ENCODE measurements around the gene ZNF750. TPM values are rescaled to one million over a fixed set of nuclear protein-coding genes. Genes with fewer than 3 reads are reported as not detected.
A peak's percentile ranks its signal among the peaks of the same experiment; 100 is the strongest.

The ZNF750 gene
- total and polyA plus RNA-seq, 10 of the 15 experiments (the other 5 are each of a cell fraction or from before 2014, with no cell fraction given): 0.06 TPM; not detected in 9

DNA sequence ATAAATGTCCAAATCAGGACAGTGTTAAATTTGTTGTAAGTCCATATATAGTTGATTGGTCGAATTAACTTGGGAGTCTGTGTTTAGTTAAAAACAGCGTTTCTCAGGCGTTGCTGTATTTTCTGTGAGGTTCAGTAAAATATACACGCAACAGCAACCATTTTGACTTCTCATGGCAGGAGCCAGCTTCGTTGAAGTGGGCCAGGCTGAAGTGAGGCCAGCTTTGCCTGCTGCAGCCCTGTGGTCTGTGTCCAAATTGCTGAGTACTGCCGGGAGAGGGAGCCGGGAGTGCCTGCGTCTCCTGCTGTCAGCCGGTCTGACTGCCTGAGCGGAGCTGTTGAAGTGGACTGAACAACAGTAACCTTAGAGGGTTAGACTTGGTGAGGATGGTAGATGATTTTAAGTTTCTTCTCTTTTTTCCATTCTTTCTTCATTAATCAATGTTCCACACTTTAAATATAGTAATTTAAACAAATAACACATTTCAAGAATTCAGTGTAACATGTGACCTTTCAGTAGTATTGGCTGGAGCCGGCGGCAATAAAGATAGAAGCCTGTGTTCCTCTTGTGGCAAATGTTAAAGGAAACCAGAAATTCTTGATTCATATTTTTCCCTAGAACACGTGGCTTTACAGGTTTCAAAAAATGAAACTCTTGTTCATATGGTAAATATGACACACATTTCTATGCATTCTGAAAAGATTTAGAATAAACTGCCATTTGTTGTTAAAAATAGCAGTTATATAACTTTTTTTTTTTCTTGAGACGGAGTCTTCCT, 37.0 kb upstream of the ZNF750 start:
- Histone ChIP-seq H3K9ac (ENCODE audit: control insufficient read depth, insufficient read depth, low read length) (no peak overlapping the region), H4K20me1 (ENCODE audit: control insufficient read depth, insufficient read depth) (no peaks in the 10 kb centered on the region), H3K36me3 (ENCODE audit: control insufficient read depth in 2 of 2, insufficient read depth in 2 of 2, low read length in 1 of 2) (peaks cover 7 to 21% of the 10 kb centered on the region in 2 experiments; a peak in 3 of 4 replicates), H3K27ac (ENCODE audit: control insufficient read depth, insufficient read depth) (no peak overlapping the region; the same call in 1 of the 2 replicates), H3K4me2 (ENCODE audit: control insufficient read depth, insufficient read depth) (0 out of 2 replicates have a peak overlapping the region, but pooled peaks have one; percentile 13), H3K79me2 (ENCODE audit: control insufficient read depth, insufficient read depth, low read length) (peaks cover 33% of the 10 kb centered on the region), H3K9me3 (replicated peaks; ENCODE audit: control insufficient read depth, insufficient read depth, low read length) (no peaks in the 10 kb centered on the region), H2AFZ (ENCODE audit: control insufficient read depth, low read depth, low read length) (no peak overlapping the region), H3K4me3 (no peak overlapping the region), H3K27me3 (replicated peaks in 1 of 2; ENCODE audit: control insufficient read depth in 2 of 2, insufficient read depth in 2 of 2, low read length in 1 of 2) (no peaks in the 10 kb centered on the region), H3K4me1 (ENCODE audit: control insufficient read depth, insufficient read depth, low read length) (peaks cover 27% of the 10 kb centered on the region)
- FAIRE-seq: no peak
- POLR2A ChIA-PET: no interaction called here
- TF ChIP-seq STAT1 (conservative IDR thresholded peaks at IDR 0.05): no peak
- TF ChIP-seq SRF (IDR thresholded peaks at IDR 0.05; ENCODE audit: low read depth in 2 of 2, low read length in 2 of 2): no peak
- TF ChIP-seq TAF1 (IDR thresholded peaks at IDR 0.05; ENCODE audit: borderline replicate concordance, low read depth, low read length): no peak
- TF ChIP-seq CREM (IDR thresholded peaks at IDR 0.05; ENCODE audit: low read depth): no peak
- TF ChIP-seq, protein P1, sequence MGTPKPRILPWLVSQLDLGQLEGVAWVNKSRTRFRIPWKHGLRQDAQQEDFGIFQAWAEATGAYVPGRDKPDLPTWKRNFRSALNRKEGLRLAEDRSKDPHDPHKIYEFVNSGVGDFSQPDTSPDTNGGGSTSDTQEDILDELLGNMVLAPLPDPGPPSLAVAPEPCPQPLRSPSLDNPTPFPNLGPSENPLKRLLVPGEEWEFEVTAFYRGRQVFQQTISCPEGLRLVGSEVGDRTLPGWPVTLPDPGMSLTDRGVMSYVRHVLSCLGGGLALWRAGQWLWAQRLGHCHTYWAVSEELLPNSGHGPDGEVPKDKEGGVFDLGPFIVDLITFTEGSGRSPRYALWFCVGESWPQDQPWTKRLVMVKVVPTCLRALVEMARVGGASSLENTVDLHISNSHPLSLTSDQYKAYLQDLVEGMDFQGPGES (IDR thresholded peaks at IDR 0.05): no peak
- TF ChIP-seq, protein P2, sequence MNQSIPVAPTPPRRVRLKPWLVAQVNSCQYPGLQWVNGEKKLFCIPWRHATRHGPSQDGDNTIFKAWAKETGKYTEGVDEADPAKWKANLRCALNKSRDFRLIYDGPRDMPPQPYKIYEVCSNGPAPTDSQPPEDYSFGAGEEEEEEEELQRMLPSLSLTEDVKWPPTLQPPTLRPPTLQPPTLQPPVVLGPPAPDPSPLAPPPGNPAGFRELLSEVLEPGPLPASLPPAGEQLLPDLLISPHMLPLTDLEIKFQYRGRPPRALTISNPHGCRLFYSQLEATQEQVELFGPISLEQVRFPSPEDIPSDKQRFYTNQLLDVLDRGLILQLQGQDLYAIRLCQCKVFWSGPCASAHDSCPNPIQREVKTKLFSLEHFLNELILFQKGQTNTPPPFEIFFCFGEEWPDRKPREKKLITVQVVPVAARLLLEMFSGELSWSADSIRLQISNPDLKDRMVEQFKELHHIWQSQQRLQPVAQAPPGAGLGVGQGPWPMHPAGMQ (IDR thresholded peaks at IDR 0.05; ENCODE audit: borderline replicate concordance): no peak
- TF ChIP-seq SMARCA5 (IDR thresholded peaks at IDR 0.05): no peak
- no peak for TF ChIP-seq EZH2 (IDR thresholded peaks at IDR 0.05; ENCODE audit: borderline replicate concordance, control insufficient read depth, low read depth, low read length)
- no peak for TF ChIP-seq HDAC2 (IDR thresholded peaks at IDR 0.05)
- no peak for TF ChIP-seq MTA2 (IDR thresholded peaks at IDR 0.05; ENCODE audit: low read depth)
- no peak for TF ChIP-seq POLR2AphosphoS2 (IDR thresholded peaks at IDR 0.05; ENCODE audit: low read depth, low read length)
- TF ChIP-seq SIN3A (IDR thresholded peaks at IDR 0.05; ENCODE audit: low read depth, low read length): no peak
- no peak for TF ChIP-seq SP1 (IDR thresholded peaks at IDR 0.05; ENCODE audit: low read depth, low read length)
- TF ChIP-seq CBX5 (IDR thresholded peaks at IDR 0.05; ENCODE audit: low read depth): no peak
- no peak for TF ChIP-seq YBX1 (IDR thresholded peaks at IDR 0.05)
- TF ChIP-seq, protein P3, sequence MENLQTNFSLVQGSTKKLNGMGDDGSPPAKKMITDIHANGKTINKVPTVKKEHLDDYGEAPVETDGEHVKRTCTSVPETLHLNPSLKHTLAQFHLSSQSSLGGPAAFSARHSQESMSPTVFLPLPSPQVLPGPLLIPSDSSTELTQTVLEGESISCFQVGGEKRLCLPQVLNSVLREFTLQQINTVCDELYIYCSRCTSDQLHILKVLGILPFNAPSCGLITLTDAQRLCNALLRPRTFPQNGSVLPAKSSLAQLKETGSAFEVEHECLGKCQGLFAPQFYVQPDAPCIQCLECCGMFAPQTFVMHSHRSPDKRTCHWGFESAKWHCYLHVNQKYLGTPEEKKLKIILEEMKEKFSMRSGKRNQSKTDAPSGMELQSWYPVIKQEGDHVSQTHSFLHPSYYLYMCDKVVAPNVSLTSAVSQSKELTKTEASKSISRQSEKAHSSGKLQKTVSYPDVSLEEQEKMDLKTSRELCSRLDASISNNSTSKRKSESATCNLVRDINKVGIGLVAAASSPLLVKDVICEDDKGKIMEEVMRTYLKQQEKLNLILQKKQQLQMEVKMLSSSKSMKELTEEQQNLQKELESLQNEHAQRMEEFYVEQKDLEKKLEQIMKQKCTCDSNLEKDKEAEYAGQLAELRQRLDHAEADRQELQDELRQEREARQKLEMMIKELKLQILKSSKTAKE (IDR thresholded peaks at IDR 0.05; ENCODE audit: low read depth, poor library complexity, severe bottlenecking): no peak
- no peak for TF ChIP-seq POLR2A (IDR thresholded peaks at IDR 0.05; ENCODE audit: low read depth, low read length)
- TF ChIP-seq NRF1 (conservative IDR thresholded peaks at IDR 0.05; ENCODE audit: low read depth, low read length): no peak
- no peak for DNase-seq (ENCODE audit: low read depth, low spot score)
- SMC1A ChIA-PET (ENCODE audit: uncharacterized antibody, unreplicated experiment): interaction anchor here (0.8 to 1.7 kb wide), 2 partner anchors 11 to 20 kb away, joined by 3 to 4 read pairs; no protein-coding TSS in a partner anchor
- no peak for ATAC-seq
- intact Hi-C loops (cut with micrococcal nuclease; ENCODE audit: unreplicated experiment) (no loop called here), in situ Hi-C loops (cut with MboI) (no loop called here)
- BruUV-seq (replicated peaks): no TSS peak
- CTCF ChIA-PET: interaction anchor here (1.1 to 1.9 kb wide), 2 partner anchors 8 to 16 kb away, joined by 3 to 8 read pairs; no protein-coding TSS in a partner anchor
- 77% methylated on average over 14 of the region's 14 CpGs for WGBS (ENCODE audit: insufficient coverage, insufficient replicate concordance, low lambda C conversion rate, missing lambda C conversion rate)
- RAD21 ChIA-PET (ENCODE audit: unreplicated experiment): interaction anchor here (0.9 kb wide), 1 partner anchor 33 kb away, joined by 3 read pairs; no protein-coding TSS in a partner anchor
